Glutamatergic neuron (in vitro differentiated cells): ENCODE data around the gene SVBP. TPM values are rescaled to one million over a fixed set of nuclear protein-coding genes. Genes with fewer than 3 reads are reported as not detected.

Experiments used
- DNase-seq: peaks from one replicate; pipeline ENCODE4 v3.0.0; 2022
- H3K27ac Mint-ChIP-seq: one replicate; pipeline ENCODE4 v1.8.0; 2020; ENCODE audit warnings: mild to moderate bottlenecking, mixed read lengths, inconsistent platforms; ENCODE audit not compliant: unreplicated experiment
- H3K27me3 Mint-ChIP-seq: one replicate; pipeline ENCODE4 v1.8.0; 2020; ENCODE audit warnings: mild to moderate bottlenecking, moderate library complexity, mixed read lengths, inconsistent platforms; ENCODE audit not compliant: unreplicated experiment
- H3K36me3 Mint-ChIP-seq: one replicate; pipeline ENCODE4 v1.8.0; 2020; ENCODE audit warnings: mild to moderate bottlenecking, mixed read lengths, inconsistent platforms; ENCODE audit not compliant: unreplicated experiment
- H3K4me1 Mint-ChIP-seq: one replicate; pipeline ENCODE4 v1.8.0; 2020; ENCODE audit warnings: mild to moderate bottlenecking, low read depth, mixed read lengths, inconsistent platforms; ENCODE audit not compliant: unreplicated experiment
- H3K4me3 Mint-ChIP-seq: one replicate; pipeline ENCODE4 v1.8.0; 2020; ENCODE audit warnings: mild to moderate bottlenecking, mixed read lengths, inconsistent platforms; ENCODE audit not compliant: unreplicated experiment
- H3K9me3 Mint-ChIP-seq: one replicate; pipeline ENCODE4 v1.8.0; 2020; ENCODE audit warnings: mild to moderate bottlenecking, moderate library complexity, mixed read lengths, inconsistent platforms; ENCODE audit not compliant: unreplicated experiment
- CTCF ChIP-seq: fragments of 200-600 bp; sonication (generic); IDR thresholded peaks from one replicate; pipeline ENCODE4 v1.5.0; 2021; ENCODE audit not compliant: partially characterized antibody, unreplicated experiment
- total RNA-seq: library from RNA; stranded (reverse); fragmentation: NEBNext Ultra II Directional; extraction: Animal tissue kit (Norgen Biotek cat#: 25700); gene quantifications from one replicate; pipeline ENCODE4 v1.2.1, GENCODE V29; 2021; ENCODE audit not compliant: unreplicated experiment

The SVBP gene
- total RNA-seq, 1 donor from 2014 or later = 100 TPM

DNA sequence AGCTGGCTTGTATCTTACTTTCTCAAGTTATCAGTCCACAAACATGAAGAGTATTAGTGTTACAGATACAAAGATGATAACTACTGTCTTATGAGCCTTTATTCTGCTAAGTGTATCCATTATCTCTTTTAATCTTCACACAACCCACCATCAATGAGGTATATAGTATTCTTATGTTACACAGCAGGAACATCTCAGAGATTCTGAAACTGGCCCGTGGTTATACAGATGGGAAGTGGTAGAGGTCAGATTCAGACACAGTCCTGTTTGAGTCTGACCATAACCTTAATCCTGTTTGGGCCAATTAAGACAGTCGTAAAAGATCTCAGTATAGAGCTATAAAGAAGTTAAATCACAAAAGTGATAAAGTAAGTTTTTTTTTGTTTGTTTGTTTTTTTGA is 37.5 kb downstream of the SVBP start:
- Mint-ChIP-seq H3K9me3 (no peaks in the 10 kb centered on the region), H3K27me3 (peaks cover 1% of the 10 kb centered on the region), H3K4me1 (peaks cover 4% of the 10 kb centered on the region), H3K36me3 (peaks cover 5% of the 10 kb centered on the region), H3K4me3 (no peak overlapping the region), H3K27ac (no peak overlapping the region)
- no peak for TF ChIP-seq CTCF
- no peak for DNase-seq

DNA sequence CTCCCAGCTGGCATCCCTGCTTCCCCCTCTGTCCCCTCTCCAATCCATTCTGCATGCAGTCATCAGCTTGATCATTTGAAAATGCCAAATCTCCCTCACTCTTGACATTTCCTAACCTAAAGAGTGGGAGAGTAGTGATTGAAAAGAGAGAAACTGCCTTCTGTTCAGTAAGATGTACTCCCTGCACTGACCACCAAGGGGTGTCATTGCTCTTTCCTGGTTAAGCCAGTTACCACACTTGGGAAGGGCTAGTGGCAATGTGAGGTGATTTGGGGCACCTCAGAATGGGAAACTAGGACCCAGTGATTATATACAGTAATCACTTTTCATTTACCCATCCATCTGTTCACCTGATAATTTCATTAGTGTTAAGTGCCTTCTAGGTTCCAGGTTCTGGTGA is 39.3 kb downstream of the SVBP start:
- peak overlapping the region; percentile 21 for H3K27ac Mint-ChIP-seq

GRCh38 chr1:42776502-42776901 is 40.7 kb downstream of the SVBP start:
- peaks cover 5% of the 10 kb centered on the region for H3K4me1 Mint-ChIP-seq
- peaks cover 1% of the 10 kb centered on the region for H3K27me3 Mint-ChIP-seq
- no peaks in the 10 kb centered on the region for H3K9me3 Mint-ChIP-seq
- no peak overlapping the region for H3K4me3 Mint-ChIP-seq
- H3K36me3 Mint-ChIP-seq = no peaks in the 10 kb centered on the region
- TF ChIP-seq CTCF = no peak
- no peak for DNase-seq
- no peak overlapping the region for H3K27ac Mint-ChIP-seq

More for the DNA sequence above, 39.3 kb downstream of the SVBP start:
- Mint-ChIP-seq H3K9me3 (no peaks in the 10 kb centered on the region), H3K27me3 (peaks cover 1% of the 10 kb centered on the region), H3K4me3 (no peak overlapping the region), H3K36me3 (no peaks in the 10 kb centered on the region), H3K4me1 (no peaks in the 10 kb centered on the region)
- TF ChIP-seq CTCF = peak; percentile 72
- DNase-seq = peak; percentile 48

GRCh38 chr1:42774928-42775526 is 42.2 kb downstream of the SVBP start:
- Mint-ChIP-seq H3K4me1 (peaks cover 5% of the 10 kb centered on the region), H3K36me3 (no peaks in the 10 kb centered on the region), H3K27me3 (peaks cover 3% of the 10 kb centered on the region), H3K27ac (no peak overlapping the region), H3K9me3 (peaks cover 3% of the 10 kb centered on the region), H3K4me3 (no peak overlapping the region)
- no peak for DNase-seq
- TF ChIP-seq CTCF = no peak

DNA sequence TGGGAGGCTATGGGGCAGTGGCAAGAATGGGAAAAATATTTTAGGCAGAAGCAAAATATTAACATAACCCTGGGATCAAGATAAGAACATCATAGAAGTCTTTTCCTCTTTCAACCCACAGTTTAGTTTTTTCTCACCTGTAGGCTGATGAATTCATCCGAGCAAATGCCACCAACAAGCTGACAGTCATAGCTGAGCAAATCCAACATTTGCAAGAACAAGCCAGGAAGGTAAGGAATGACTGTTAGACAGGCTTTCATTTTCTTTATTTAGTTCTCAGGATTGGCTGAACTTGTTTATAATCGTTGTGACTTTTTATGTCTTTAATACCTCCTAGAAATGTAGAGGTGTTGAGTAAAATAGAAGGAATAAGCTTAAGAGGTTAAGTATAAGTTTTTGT is 43.8 kb downstream of the SVBP start:
- Mint-ChIP-seq H3K27me3 (peaks cover 2% of the 10 kb centered on the region), H3K27ac (no peak overlapping the region), H3K4me1 (peaks cover 6% of the 10 kb centered on the region), H3K9me3 (peaks cover 3% of the 10 kb centered on the region), H3K4me3 (no peak overlapping the region), H3K36me3 (no peaks in the 10 kb centered on the region)
- no peak for DNase-seq
- TF ChIP-seq CTCF = no peak
